Fibroblast of lung (primary cell): ENCODE data around the gene IRGQ. TPM values are rescaled to one million over a fixed set of nuclear protein-coding genes. Genes with fewer than 3 reads are reported as not detected.

ENCODE experiments used
- DNase-seq, 2 donors: peaks; one replicate each; pipeline versions ENCODE4 v3.0.0 to v3.0.0-alpha.2; 2010; ENCODE audit warnings: low read depth in 2 of 2
- H2AFZ ChIP-seq: 2 replicates; pipeline ENCODE4 v1.5.1; 2012; ENCODE audit warnings: low read length, control low read depth, inconsistent platforms
- H3K27ac ChIP-seq: 2 replicates; pipeline ENCODE4 v1.5.1; 2011; ENCODE audit warnings: low read length, control low read depth; ENCODE audit not compliant: insufficient read depth
- H3K27me3 ChIP-seq: 2 replicates; pipeline ENCODE4 v1.5.1; 2011; ENCODE audit warnings: mild to moderate bottlenecking, low read length; ENCODE audit not compliant: control insufficient read depth, insufficient read depth
- H3K36me3 ChIP-seq: 2 replicates; pipeline ENCODE4 v1.5.1; 2011; ENCODE audit warnings: low read length; ENCODE audit not compliant: control insufficient read depth, insufficient read depth
- H3K4me1 ChIP-seq: 2 replicates; pipeline ENCODE4 v1.5.1; 2011; ENCODE audit warnings: low read length; ENCODE audit not compliant: control insufficient read depth, insufficient read depth; ENCODE audit errors: extremely low read depth
- H3K4me2 ChIP-seq: 2 replicates; pipeline ENCODE4 v1.5.1; 2011; ENCODE audit warnings: low read length, control low read depth; ENCODE audit not compliant: insufficient read depth; ENCODE audit errors: extremely low read depth
- H3K4me3 ChIP-seq, 4 experiments: fragments of 200-600 bp in 1 of 4; sonication (generic) in 1 of 4; replicated peaks in 1 of 4; 2 replicates each; pipeline ENCODE4 v1.5.1; 2011 to 2016; ENCODE audit warnings: low read length in 4 of 4, low read depth in 3 of 4, mild to moderate bottlenecking in 3 of 4, control low read depth in 2 of 4, inconsistent platforms in 1 of 4, mixed read lengths in 1 of 4; ENCODE audit not compliant: insufficient read depth in 1 of 4; ENCODE audit errors: control extremely low read depth in 1 of 4
- H3K79me2 ChIP-seq: 2 replicates; pipeline ENCODE4 v1.5.1; 2012; ENCODE audit warnings: mild to moderate bottlenecking, low read length, inconsistent platforms; ENCODE audit not compliant: control insufficient read depth, insufficient read depth
- H3K9ac ChIP-seq: 2 replicates; pipeline ENCODE4 v1.5.1; 2011; ENCODE audit warnings: mild to moderate bottlenecking, low read length, control low read depth; ENCODE audit not compliant: insufficient read depth
- H3K9me3 ChIP-seq: 2 replicates; pipeline ENCODE4 v1.5.1; 2012; ENCODE audit warnings: low read depth, low read length; ENCODE audit not compliant: control insufficient read depth, insufficient read depth
- H4K20me1 ChIP-seq: 2 replicates; pipeline ENCODE4 v1.5.1; 2011; ENCODE audit warnings: low read length; ENCODE audit not compliant: control insufficient read depth, insufficient read depth; ENCODE audit errors: extremely low read depth
- EZH2 ChIP-seq: IDR thresholded peaks from 2 replicates; pipeline ENCODE4 v1.5.1; 2012; ENCODE audit warnings: low read length, control low read depth, mild to moderate bottlenecking; ENCODE audit errors: missing control alignments
- polyA plus RNA-seq, 2 donors: library from polyadenylated mRNA; depleted of rRNA in 1 of 2; stranded (reverse) in 1 of 2; unstranded in 1 of 2; fragments of >200 nt; gene quantifications; 2 replicates each; pipeline ENCODE4 v1.2.1, GENCODE V29; 2011 to 2012; ENCODE audit warnings: missing spikeins in 1 of 2
- total RNA-seq: library from RNA; depleted of rRNA; stranded (reverse); fragments of >200 nt; gene quantifications from 2 replicates; pipeline ENCODE4 v1.2.1, GENCODE V29; 2014
- TF ChIP-seq, protein P1 (sequence below), 2 donors: IDR thresholded peaks in 1 of 2; conservative IDR thresholded peaks in 1 of 2; 1 replicate in 1 of 2; 2 replicates in 1 of 2; pipeline ENCODE4 v1.5.1; 2011 to 2012; ENCODE audit warnings: low read length in 2 of 2, control low read depth in 1 of 2, inconsistent platforms in 1 of 2, low read depth in 1 of 2, mild to moderate bottlenecking in 1 of 2

Gene IRGQ
- total and polyA plus RNA-seq, 2 donors (not counting 1 experiment from before 2014, with no cell fraction given), result 11.7 to 12.2 TPM

DNA sequence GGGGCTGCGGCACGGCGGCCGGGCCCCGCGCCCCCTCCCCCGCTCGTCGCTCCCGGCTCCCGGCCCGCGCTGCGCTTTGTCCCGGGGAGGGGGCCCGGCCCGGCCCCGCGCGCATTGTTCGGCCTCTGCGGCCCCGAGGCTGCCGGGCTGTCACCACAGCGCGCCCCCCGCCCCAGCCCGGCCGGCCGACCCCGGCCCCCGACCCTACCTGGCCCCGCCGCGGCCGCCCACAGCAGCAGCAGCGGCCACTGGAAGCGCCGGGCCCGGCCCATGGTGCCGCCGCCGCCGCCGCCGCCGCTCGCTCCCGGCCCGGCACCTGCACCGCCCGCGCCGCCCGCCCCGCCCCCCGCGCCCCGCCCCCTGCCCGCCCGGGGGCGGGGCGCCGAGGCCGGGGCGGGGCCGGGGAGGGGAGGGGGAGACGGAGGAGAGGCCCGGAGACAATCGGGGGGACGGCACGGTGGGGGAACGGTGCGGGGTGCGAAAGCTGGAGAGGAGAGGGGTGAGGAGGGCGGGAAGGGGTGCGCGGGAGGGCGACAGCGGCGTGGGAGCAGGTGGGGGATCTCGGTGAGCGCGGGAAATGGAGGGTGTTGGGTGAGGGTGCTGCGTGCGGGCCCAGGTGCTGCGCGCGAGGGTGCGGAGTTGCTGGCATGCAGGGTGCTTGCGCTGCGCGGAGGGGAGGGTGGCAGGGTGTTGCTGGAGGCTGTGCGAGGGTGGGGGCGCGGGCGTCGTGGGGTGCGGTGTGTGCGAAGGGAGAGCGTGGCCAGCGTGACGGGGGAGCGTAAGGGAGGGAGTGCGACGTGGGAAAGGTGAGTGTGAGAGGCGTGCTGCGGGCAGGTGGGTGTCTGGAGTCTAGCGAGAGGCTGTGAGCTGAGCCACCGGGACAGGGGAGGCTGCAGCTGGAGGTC lies 43.8 kb upstream of the IRGQ start, which contains the start of gene CADM4:
CADM4 (minus strand) TSS at position 332 of the 905 bp plus-strand sequence; CDS start at position 272, 60 bp downstream.
- H4K20me1 ChIP-seq, result no peaks in the 10 kb centered on the region
- peaks cover 10% of the 10 kb centered on the region for H3K4me1 ChIP-seq
- peak within 1 kb of the TSS; percentile 59 for H2AFZ ChIP-seq
- H3K36me3 ChIP-seq, result no peaks in the 10 kb centered on the region
- TF ChIP-seq, protein P1, sequence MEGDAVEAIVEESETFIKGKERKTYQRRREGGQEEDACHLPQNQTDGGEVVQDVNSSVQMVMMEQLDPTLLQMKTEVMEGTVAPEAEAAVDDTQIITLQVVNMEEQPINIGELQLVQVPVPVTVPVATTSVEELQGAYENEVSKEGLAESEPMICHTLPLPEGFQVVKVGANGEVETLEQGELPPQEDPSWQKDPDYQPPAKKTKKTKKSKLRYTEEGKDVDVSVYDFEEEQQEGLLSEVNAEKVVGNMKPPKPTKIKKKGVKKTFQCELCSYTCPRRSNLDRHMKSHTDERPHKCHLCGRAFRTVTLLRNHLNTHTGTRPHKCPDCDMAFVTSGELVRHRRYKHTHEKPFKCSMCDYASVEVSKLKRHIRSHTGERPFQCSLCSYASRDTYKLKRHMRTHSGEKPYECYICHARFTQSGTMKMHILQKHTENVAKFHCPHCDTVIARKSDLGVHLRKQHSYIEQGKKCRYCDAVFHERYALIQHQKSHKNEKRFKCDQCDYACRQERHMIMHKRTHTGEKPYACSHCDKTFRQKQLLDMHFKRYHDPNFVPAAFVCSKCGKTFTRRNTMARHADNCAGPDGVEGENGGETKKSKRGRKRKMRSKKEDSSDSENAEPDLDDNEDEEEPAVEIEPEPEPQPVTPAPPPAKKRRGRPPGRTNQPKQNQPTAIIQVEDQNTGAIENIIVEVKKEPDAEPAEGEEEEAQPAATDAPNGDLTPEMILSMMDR (conservative IDR thresholded peaks at IDR 0.05 in 1 of 2, IDR thresholded peaks at IDR 0.05 in 1 of 2; ENCODE audit: low read depth in 1 of 2, low read length in 2 of 2), result no peak
- TF ChIP-seq EZH2, result no peak
- no peaks in the 10 kb centered on the region for H3K79me2 ChIP-seq
- H3K27ac ChIP-seq, result no peak within 1 kb of the TSS
- H3K27me3 ChIP-seq, result peaks cover 32% of the 10 kb centered on the region
- DNase-seq, result no peak
- peak within 1 kb of the TSS; percentile 78 for H3K4me2 ChIP-seq
- no peak within 1 kb of the TSS for H3K9ac ChIP-seq
- no peaks in the 10 kb centered on the region for H3K9me3 ChIP-seq
- H3K4me3 ChIP-seq, result peak within 1 kb of the TSS in 3 of 4 experiments; percentile 40 to 53 (median 51)

DNA sequence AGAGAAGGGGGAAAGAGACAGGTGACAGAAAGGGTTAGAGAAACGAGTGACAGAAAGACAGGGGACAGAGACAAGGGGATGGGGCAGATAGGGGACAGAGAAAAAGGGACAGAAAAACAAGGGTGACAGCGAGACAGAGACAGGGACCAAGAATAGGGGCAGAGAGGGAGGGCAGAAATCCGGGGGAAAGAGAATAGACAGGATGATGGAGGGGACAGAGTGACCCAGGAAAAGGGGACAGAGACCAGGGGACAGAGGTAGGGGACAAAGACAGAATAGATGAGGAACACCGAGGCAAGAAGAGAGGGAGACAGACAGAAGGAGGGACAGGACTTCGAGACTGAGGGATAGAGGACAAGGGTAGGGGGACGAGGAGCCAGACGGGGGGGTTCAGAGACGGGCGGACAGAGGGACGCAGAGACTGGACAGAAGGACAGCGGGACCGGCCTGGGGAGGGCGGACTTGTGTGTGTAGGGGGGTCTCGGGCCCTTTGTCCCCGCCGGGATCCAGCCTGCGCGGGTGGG lies 43.1 kb upstream of the IRGQ start:
- peak overlapping the region in 1 of 4 experiments; percentile 2 for H3K4me3 ChIP-seq
- H3K4me1 ChIP-seq, result peaks cover 12% of the 10 kb centered on the region
- no peaks in the 10 kb centered on the region for H3K79me2 ChIP-seq
- H3K36me3 ChIP-seq, result no peaks in the 10 kb centered on the region
- H3K9ac ChIP-seq, result no peak overlapping the region
- no peaks in the 10 kb centered on the region for H3K9me3 ChIP-seq
- H4K20me1 ChIP-seq, result no peaks in the 10 kb centered on the region
- no peak overlapping the region for H2AFZ ChIP-seq
- DNase-seq, result no peak
- TF ChIP-seq, protein P1 (conservative IDR thresholded peaks at IDR 0.05 in 1 of 2, IDR thresholded peaks at IDR 0.05 in 1 of 2; ENCODE audit: low read depth in 1 of 2, low read length in 2 of 2), result no peak
- peak; percentile 92 for TF ChIP-seq EZH2
- no peak overlapping the region for H3K27ac ChIP-seq
- peaks cover 33% of the 10 kb centered on the region for H3K27me3 ChIP-seq
- H3K4me2 ChIP-seq, result peak overlapping the region; percentile 13

DNA sequence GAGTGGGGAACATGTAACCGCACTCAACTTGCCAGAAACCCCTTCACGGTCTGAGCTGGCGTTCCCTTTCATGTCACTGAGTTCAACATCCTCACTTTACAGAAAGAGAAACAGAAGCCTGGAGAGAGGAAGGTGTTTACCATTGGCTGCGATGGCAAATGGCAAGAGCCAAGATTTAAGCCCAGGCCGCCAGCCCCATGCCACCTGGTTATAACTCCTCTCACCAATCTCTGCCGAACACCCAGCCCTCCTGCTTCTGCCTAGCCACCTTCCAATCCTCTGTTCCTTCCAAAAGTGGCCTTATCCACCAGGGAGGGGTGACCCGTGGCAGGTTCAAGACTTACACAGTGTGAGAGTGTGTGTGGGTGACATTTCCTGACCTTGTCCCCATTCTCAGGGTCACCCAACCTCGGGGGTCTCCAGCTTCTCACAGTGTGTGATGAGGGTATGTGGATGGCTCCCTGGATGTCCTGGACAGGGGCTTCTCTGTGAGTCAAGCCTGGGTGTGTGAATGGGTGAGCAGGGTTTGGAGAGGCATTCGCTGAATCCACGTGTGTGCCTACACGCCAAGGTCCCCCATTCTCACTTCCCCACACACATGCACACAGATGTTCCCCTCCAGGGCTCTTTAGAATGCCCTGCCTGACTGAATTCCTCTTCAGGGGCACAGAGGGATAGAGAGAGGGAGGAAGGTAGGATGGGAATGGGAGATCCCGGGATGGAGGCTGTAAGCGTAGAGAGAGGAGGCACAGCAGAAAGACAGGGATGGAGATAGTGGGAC lies 42.5 kb upstream of the IRGQ start:
- no peak overlapping the region for H3K4me2 ChIP-seq
- H4K20me1 ChIP-seq, result no peaks in the 10 kb centered on the region
- H3K4me3 ChIP-seq, result no peak overlapping the region
- no peak for DNase-seq
- H3K4me1 ChIP-seq, result peaks cover 12% of the 10 kb centered on the region
- H3K9me3 ChIP-seq, result no peaks in the 10 kb centered on the region
- H3K79me2 ChIP-seq, result no peaks in the 10 kb centered on the region
- H3K36me3 ChIP-seq, result no peaks in the 10 kb centered on the region
- H3K9ac ChIP-seq, result no peak overlapping the region
- TF ChIP-seq, protein P1 (conservative IDR thresholded peaks at IDR 0.05 in 1 of 2, IDR thresholded peaks at IDR 0.05 in 1 of 2; ENCODE audit: low read depth in 1 of 2, low read length in 2 of 2), result no peak
- no peak overlapping the region for H2AFZ ChIP-seq
- H3K27ac ChIP-seq, result no peak overlapping the region
- H3K27me3 ChIP-seq, result peaks cover 33% of the 10 kb centered on the region
